H7 (cell line): Measurements from ENCODE around the gene PHTF1. TPM values are rescaled to one million over a fixed set of nuclear protein-coding genes. Genes with fewer than 3 reads are reported as not detected.
A peak's percentile ranks its signal among the peaks of the same experiment; 100 is the strongest.

Experiments used
- DNase-seq: peaks from one replicate; pipeline ENCODE4 v3.0.0; 2012
- H3K27me3 ChIP-seq: 2 replicates; pipeline ENCODE4 v1.6.0; 2011; ENCODE audit warnings: mild to moderate bottlenecking, low read length; ENCODE audit not compliant: control insufficient read depth, insufficient read depth
- H3K36me3 ChIP-seq: replicated peaks from 2 replicates; pipeline ENCODE4 v1.5.1; 2011; ENCODE audit warnings: low read length; ENCODE audit not compliant: control insufficient read depth, insufficient read depth
- H3K4me3 ChIP-seq: 2 replicates; pipeline ENCODE4 v1.5.1; 2011; ENCODE audit warnings: low read depth, mild to moderate bottlenecking, control low read depth, low read length, moderate library complexity; ENCODE audit not compliant: insufficient read depth
- total RNA-seq: library from RNA; depleted of rRNA; stranded (reverse); fragments of >200 nt; shearing (Covaris generic); gene quantifications from 2 replicates; pipeline ENCODE4 v1.2.3, GENCODE V29; 2014

The PHTF1 gene
- total RNA-seq, 1 experiment from 2014 or later = 27.7 TPM

DNA sequence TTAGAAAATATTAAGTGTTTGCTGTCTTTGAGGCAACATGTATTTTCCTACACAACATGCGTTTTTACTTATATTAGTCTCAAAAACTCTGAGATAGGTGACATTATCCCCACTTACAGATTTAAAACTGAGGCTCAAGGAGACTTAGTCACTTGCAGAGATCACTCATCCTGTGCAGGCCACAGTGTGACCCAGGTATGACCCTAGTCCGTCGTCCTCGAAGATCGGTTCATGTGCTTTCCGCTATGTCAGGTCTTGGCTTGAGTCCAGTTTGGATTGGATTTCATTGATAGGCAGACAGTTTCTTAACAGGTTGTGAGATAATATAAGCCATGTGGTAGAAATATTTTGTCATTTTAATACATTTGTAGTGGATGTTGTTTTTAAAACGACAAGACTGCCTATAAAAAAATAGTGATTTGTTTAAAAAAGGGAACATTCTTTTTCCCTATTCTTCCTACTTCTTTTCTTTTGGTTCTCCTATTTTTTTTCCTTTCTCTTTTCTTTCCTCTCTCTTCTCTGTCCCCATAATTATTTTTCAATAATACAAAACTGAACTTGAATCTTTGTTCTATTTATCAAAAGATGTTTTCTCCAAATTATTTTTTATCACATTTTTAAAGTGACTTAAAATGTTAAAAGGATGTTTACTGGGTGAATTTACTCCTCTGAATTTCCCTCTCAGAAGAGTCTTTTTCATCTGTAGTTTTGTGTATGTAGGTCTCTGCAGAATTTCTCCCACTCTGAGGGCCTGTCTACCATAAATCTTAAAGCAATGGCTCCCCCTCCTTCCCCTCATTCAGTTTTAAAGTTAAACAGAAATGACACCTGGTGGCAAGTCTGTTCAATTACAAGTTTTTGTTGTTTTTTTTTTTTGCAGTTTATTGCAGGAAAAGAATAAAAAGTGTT, 81.8 kb downstream of the PHTF1 start:
- Histone ChIP-seq H3K36me3 (no peaks in the 10 kb centered on the region), H3K27me3 (no peaks in the 10 kb centered on the region), H3K4me3 (no peak overlapping the region)
- peak; percentile 71 for DNase-seq

DNA sequence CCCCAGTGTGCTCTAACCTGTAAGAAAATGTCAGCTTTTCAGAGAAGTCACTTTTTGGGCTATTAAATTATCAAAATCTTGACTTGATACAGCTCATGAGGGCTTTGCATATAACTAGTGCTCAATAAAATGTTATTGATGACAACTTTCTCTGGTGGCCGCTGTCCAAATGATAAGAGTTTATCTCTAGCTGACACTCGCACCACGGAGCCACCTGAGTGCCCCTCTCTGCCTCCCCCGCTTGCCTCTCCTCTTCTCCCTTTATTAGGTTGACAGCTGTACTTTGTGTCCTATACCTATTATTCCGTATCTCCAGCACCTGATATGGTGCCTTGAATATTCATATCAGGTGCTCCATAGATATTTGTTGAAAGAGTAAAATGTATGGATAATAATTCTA, 82.8 kb downstream of the PHTF1 start:
- no peak overlapping the region for H3K4me3 ChIP-seq
- H3K27me3 ChIP-seq = no peaks in the 10 kb centered on the region
- DNase-seq = no peak
- H3K36me3 ChIP-seq = no peaks in the 10 kb centered on the region

DNA sequence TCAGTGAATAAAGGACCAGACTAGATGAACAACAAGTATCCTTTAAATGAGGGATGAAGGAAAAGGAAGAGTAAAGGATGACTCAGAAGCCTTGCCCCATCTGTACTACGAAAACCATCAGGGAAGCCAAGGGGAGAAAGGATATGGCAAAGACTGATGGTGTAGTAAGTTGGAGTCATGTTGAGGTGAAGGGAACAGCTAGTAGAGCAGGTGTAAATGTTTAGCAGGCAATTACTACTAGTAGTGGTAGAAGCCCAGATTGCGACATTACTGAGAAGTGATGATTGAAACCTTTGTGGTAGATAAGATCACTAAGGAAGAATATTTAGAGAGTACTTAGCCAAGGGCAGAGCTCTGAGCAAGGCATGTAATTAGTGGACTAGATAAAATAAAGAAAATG, 84.0 kb downstream of the PHTF1 start:
- no peak for DNase-seq
- no peak overlapping the region for H3K4me3 ChIP-seq
- H3K27me3 ChIP-seq = no peaks in the 10 kb centered on the region
- no peaks in the 10 kb centered on the region for H3K36me3 ChIP-seq

DNA sequence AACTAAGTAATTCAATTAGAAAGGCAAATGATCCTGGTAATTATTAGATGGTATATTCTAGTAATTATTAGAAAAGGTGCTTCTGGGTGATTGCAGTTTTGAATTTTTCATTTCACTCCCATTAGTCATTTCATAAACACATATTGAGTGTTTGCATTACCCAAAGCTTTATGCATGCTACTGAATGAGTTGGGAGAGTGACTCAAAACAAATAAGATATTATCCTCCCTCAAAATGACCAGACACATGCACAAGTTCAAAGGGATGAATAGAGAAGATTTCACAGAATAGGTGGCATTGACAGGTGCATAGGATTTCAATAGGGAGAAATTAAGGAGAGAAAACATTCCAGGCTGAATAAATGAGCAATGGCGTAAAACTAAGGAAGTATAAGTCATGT, 84.7 kb downstream of the PHTF1 start:
- no peaks in the 10 kb centered on the region for H3K36me3 ChIP-seq
- DNase-seq = no peak
- no peak overlapping the region for H3K4me3 ChIP-seq
- no peaks in the 10 kb centered on the region for H3K27me3 ChIP-seq

DNA sequence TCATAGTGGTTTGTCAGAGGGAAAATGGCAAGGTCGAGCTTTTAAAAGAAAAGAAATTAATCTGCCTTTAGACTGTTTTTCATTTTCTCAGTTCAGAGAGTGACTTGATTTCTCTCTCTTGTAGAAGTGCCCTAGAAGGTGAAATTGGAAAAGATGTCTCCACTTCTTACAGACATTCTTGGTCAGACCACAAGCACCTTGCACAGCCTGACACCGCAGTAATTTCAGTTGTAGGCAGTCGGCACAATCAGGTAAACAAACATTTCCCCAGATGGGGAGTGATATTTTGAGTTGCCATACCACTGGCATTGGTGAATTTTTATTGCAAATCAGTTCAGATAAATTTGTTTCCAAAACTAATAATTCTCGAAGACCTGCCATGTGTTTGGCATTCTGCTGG, 86.8 kb downstream of the PHTF1 start:
- Histone ChIP-seq H3K36me3 (no peaks in the 10 kb centered on the region), H3K27me3 (no peaks in the 10 kb centered on the region), H3K4me3 (no peak overlapping the region)
- DNase-seq = no peak

DNA sequence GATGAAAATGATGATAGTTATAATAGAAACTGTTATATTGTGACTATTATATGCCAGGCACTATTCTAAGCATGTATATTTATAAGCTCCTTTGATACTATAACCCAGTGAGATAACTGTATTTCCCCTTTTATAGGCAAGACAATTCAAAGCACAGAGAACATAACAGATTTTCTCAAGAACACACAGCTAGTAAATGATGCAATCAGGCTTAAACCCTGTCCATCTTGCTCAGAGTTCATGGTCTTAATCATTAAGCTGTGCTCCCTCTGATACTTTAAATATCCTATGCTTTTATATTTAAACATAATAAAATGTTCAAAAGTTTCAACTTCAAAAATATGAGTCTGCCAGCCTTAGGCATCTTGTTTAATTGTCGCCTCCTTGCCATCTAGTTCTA, 88.6 kb downstream of the PHTF1 start:
- no peak overlapping the region for H3K4me3 ChIP-seq
- H3K36me3 ChIP-seq = no peaks in the 10 kb centered on the region
- no peaks in the 10 kb centered on the region for H3K27me3 ChIP-seq
- DNase-seq = no peak

DNA sequence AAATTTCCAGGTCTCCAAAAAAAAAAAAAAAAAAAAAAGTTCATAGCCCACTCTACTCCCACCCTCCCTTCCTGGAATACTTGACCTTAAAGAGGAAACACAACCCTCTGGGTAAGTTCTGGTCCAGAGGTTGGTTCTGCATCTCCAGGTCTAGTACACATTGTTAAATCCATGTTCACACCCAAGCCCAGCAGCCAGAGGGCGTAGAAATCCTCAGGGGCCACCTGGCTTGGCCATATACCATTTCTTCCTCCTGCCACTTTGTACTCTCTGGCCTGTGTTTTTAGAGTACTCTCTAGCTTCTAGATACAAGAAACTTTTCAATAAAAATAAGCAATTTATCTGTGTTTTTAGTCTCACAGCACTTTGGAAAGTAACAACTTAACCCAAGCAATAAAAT, 89.3 kb downstream of the PHTF1 start:
- H3K4me3 ChIP-seq = no peak overlapping the region
- no peaks in the 10 kb centered on the region for H3K36me3 ChIP-seq
- H3K27me3 ChIP-seq = no peaks in the 10 kb centered on the region
- peak; percentile 40 for DNase-seq

DNA sequence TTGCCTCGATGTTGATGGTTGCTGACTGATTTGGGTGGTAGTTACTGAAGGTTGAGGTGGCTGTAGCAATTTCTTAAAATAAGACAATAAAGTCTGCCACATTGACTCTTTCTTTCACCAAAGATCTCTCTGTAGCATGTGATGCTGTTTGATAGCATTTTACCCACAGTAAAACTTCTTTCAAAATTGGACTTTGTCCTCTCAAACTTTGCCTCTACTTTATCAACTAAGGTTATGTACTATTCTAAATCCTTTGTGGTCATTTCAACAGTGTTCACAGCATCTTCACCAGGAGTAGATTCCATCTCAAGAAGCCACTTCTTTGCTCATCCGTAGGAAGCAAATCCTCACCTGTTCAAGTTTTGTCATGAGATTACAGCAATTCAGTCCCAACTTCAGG, 93.2 kb downstream of the PHTF1 start:
- Histone ChIP-seq H3K4me3 (no peak overlapping the region), H3K27me3 (no peaks in the 10 kb centered on the region), H3K36me3 (no peaks in the 10 kb centered on the region)
- DNase-seq = no peak

DNA sequence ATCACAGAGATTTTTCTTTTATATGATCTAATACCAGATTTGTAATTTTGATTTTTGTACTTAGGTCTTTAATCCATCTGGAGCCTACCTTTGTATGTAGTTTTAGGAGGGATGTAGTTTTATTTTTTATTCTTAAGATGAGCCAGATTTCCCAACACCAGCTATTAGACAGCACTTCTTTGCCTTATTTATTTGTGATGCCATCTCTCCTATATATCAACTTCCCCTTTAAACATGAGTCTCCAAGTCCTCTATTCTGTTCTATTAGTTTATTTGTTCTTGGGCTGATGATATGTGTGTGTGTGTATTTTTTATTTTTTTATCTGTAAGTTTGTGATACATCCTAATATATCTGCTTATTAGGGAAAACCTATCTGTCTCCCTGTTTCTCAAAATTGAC, 94.2 kb downstream of the PHTF1 start:
- no peak for DNase-seq
- Histone ChIP-seq H3K4me3 (no peak overlapping the region), H3K27me3 (no peaks in the 10 kb centered on the region), H3K36me3 (no peaks in the 10 kb centered on the region)

DNA sequence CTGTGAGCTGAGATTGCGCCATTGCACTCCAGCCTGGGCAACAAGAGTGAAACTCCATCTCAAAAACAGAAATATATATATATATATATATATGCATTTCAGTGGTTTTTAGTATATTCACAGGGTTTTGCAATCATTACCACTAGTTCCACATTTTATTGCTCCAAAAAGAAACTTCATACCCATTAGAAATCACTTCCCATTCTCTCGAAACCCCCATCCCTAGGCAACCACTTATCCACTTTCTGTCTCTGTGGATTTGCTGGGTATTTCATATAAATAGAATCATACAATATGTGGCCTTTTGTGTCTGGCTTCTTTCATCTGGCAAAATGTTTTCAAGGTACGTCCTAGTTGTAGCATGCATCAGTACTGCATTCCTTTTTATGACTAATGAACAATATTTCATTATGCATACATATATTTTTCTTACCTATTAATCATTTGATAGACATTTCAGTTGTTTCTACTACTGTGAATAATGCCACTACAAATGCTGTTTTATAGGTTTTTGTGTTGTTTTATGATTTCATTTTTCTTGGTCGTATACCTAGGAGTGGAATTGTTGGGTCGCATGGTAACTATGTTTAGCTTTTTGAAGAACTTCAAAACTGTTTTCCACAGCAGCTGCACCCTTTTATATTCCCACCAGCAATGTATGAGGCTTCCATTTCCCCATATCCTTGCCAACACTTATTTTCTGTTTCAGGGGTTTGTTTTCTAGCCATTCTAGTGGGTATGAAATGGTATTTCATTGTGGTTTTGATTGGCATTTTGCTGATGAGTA, 95.9 kb downstream of the PHTF1 start:
- DNase-seq = no peak
- no peaks in the 10 kb centered on the region for H3K36me3 ChIP-seq

DNA sequence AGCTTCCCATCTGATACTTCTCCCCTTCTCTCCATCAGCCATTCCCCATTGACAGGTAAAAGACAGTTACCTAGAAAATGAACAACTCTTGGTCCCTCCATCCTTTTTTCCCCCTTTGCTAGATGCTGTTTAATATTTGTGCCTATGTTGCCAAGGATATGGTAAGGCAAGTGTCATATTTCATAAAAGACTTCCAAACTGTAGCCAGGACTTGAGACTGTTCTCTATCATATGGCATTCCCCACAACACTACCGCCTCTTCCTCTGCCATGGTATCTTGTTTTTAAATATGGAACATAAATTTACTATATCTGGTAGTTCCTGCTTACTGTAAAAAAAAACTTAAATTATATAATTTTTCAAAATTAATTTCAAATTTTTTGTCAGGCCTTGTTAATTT, 97.2 kb downstream of the PHTF1 start:
- DNase-seq = no peak
- Histone ChIP-seq H3K27me3 (no peaks in the 10 kb centered on the region), H3K4me3 (no peak overlapping the region), H3K36me3 (no peaks in the 10 kb centered on the region)

More for the DNA sequence above, 95.9 kb downstream of the PHTF1 start:
- Histone ChIP-seq H3K27me3 (no peaks in the 10 kb centered on the region), H3K4me3 (no peak overlapping the region)

DNA sequence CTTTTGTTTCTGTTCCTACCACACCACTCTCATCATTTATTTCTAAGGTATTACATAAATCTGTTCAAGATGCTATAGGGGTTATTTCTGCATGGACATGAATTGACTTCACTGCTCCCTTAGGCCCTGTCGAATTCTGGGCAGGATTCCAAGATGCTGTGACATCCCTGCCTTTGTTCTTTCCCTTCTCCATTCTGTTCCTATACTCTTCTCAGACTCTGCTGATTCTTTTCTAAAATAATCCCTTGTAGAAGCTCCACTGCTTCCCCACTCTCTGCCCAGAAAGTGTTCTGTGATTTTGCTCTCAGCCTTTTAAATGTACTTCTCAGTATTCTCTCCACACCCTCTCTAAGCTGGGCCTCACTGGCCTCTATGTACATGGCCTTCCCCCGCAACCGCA, 99.2 kb downstream of the PHTF1 start:
- H3K4me3 ChIP-seq = no peak overlapping the region
- H3K27me3 ChIP-seq = no peaks in the 10 kb centered on the region
- DNase-seq = no peak
- no peaks in the 10 kb centered on the region for H3K36me3 ChIP-seq

DNA sequence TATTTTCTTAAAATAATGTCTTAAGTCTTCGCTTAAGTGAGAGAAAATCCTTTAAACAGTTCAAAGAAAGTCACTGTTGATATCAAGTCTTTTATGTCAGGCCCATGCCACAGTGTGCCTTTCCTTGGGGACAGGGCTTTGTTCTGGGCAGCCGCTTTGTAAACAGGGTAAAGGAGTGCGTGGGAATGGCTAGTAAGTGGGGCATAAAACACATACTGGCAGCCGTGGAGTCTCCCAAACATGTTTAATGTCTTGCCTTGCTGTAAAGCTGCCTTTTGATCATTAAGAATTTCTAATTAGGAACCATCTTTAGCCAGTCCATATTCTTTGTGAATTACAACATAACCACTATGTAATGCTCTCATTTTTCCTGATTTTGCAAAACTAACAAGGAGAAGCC, 99.7 kb downstream of the PHTF1 start:
- Histone ChIP-seq H3K4me3 (no peak overlapping the region), H3K36me3 (no peaks in the 10 kb centered on the region), H3K27me3 (no peaks in the 10 kb centered on the region)
- no peak for DNase-seq

DNA sequence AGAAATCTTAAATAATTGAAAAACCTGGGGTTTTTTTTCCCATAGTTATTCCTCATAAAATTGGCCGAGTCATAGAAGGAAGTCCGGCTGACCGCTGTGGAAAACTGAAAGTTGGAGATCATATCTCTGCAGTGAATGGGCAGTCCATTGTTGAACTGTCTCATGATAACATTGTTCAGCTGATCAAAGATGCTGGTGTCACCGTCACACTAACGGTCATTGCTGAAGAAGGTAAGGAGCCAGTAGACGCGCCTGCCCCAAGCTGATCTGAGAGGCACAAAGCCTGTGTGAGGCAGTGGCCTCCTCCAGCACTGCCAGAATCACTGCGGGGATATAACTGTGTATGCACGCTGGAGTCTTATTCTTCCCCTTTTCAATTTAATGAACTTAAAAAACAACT, 100.3 kb downstream of the PHTF1 start:
- Histone ChIP-seq H3K27me3 (no peaks in the 10 kb centered on the region), H3K36me3 (no peaks in the 10 kb centered on the region), H3K4me3 (no peak overlapping the region)
- no peak for DNase-seq

DNA sequence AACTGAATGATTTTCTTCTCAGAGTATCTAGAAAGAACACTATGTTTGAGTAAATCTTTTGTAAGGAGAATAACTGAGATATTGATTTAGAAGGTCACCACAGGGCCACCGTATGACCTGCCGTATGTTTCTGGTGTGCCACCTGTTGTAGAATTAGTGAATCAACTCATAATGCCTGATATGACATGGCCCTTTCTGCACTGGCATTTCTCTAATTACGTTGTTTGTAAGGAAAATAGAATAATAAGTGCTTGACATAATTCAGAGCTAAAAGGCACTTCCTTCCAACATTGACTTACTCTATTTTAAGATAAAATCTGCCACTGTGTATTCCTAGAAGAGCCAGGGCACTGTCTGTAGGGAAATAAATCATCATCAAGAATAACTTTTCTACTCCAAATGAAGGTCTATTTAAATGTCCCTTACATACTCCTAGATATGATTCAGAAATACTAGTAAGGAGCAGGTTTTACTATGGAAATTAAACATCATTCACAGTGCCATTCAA, 101.7 kb downstream of the PHTF1 start:
- no peak for DNase-seq
- H3K4me3 ChIP-seq = no peak overlapping the region
- H3K27me3 ChIP-seq = no peaks in the 10 kb centered on the region
- no peaks in the 10 kb centered on the region for H3K36me3 ChIP-seq
